ENCODE measurements around the gene KRT4.

DNA sequence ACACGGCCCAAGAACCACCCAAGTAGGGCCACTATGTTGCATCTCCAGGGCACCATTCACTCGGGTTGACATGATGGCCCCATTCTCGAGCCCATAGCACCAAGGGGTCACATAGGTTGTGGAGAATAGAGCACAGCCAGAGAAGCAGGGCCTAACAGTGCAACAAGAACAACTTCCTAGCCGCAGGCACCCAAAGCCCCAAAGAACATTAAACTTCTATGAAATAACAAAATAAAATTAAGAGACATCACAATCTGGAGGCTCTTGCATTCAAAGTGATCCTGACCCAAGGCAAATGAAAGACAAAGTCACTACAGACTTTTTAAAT is 1.9 kb downstream of the KRT4 start:
- TF ChIP-seq POLR2A (IDR thresholded peaks at IDR 0.05; ENCODE audit: low read length) (no peak), GATA1 (IDR thresholded peaks at IDR 0.05; ENCODE audit: low read depth, low read length) (no peak)

All from erythroblast (primary cell).